Stimulated activated CD8-positive, alpha-beta memory T cell treated with anti-CD3 and anti-CD28 coated beads, Interleukin-12 subunit alpha, Interleukin-12 subunit beta, amount 100 ng/mL, for 24 hours (primary cell): ENCODE data around the gene DCLRE1A.

Experiments used
- DNase-seq: peaks from one replicate; pipeline ENCODE4 v3.0.0-alpha.2; 2020; ENCODE audit errors: extremely low read depth

The DCLRE1A gene

DNA sequence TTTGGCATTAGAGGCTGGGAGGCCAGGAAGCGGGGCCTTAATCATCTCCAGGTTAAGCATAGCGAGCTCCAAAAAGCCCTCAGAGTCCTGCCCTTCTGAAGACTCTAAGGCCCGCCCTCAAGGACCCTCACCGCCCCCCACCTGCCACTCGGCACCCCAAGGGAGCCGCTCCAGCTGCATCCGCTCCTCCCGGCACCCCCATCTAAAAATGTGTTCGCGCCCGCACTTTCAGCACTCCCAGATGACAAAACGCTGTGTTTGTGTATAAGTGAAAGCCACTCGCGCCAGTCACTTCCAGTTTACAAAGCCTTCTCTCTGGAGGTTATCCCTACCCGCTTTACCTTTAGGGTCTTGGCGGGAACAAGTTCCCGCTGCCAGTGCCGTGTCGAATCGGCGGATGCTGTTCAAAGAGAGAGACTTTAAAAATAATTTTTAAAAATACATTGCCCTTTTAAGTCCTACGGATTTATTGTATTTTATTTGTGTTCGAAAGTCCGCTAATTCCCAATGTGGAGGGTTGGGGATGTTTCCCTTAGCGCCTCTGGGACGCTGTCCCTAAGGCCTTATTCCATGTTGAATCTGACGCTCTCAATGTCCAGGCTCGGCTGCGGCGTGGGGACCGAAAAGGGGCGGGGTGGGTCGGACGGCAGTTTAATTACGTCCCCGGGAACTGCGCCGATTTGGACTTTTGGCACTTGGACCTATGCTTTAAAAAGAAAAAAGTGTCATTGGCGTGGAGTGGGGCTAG, at the start of gene DCLRE1A, which contains the start of gene NHLRC2:
TSS of gene DCLRE1A (minus strand) at position 70 of the 748 bp plus-strand sequence. CDS start 900 bp downstream, outside the sequence.
TSS of gene NHLRC2 (plus strand) at position 649 of the 748 bp plus-strand sequence. CDS start 212 bp downstream, outside the sequence.
- DNase-seq: peak; percentile 32

DNA sequence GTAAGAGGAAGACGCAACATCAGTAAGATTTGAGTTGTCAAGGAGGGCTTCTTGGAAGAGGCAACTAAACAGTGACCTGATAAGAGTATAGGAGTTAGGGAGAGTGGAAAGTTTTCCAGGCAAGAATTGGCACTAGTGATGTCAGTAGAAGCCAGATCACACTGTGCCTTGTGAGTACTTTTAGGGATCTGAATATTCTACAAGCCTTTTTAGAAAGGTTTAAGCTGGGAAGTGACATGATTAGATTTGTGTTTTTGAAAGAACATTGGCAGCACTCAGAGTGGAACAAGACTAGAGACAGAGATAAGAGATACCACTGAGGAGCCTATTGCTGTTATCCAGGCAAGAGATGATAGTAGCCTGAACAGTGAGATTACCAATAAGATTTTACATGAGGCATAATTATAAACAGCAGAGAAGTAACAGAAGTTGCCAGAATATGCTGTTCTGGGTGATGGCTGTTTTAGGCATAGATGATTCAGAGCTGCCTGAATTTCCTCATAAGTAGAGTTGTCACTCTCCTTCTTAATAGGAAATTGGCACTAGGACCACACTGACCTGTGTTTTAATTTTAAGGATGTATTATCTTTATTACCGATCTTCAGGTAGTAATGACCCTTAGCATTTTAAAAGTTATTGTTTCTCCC, 46.2 kb upstream of the DCLRE1A start:
- DNase-seq: no peak

DNA sequence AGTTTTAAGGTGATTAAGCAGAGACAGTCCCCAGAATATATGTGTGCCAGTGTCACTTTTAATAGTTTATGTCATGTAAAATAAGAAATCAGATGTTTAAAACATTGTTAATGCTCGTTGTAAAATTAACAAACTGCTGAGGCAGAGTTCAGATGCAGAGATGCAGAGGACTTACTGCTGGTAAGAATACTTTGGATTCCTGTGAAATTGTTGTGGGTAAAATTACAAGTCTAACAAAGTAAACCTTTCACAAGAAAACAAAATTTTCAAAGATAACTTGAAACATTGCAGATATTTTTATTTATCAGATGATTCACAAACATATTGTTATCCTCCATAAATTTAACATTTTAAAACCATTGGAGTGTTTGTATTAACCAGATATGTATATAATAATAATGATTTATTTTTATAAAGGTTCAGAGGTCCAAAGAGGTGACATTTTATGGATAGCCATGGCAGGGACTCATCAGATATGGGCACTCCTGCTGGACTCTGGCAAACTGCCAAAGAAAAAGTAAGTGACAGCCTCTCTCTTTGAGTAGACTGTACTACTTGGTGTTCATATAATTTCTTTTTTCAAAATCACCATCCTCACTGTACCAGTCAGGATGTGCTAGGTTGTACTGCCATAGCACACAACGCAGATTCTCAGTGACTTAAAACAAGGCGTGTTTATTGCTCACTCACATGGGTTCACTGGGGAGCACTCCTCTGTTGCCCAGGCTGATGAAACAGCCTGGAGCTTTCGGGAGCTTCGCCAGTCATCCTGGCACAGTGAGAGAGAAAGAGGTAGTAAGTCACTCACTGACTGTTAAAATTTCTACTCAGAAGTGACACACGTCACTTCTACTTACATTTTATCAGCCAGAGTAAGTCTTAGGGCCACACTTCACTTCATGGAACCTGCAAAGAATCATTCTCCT, 44.1 kb upstream of the DCLRE1A start:
- DNase-seq: no peak

DNA sequence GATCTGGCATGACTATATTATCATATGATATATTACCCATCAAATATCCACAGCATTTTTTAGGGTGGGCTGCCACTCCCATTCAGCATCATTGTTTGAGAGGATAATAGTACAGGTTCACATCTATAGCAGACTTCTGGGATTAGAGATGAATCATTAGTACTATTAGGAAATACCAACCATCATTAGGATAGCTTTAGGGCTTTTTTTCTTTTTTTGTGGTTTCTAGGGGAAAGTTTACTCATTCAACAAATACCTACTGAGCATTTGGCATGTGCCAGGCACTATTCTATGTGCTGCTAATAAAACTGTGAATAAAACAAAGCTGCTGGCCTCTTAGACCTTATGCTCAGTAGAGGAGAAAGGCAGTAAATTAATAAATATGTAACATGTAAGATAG, 41.1 kb upstream of the DCLRE1A start:
- no peak for DNase-seq

DNA sequence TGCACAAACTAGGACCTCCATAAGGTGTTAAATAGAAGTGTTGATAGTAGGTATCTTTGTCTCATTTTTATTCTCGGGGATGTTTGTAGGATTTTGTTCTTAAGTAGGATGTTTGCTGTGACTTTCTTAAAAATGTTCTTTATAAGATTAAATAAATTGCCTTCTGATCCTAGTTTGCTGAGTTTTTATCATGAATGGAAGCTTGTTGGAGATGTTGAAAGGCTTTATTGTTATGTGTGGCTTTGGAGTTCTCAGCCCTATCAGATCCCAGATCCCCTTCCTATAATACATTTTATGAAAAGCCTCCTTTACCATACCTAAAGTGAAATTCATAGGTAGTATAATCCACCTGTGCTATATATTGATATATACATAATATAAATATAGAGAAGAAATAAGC, 40.7 kb upstream of the DCLRE1A start:
- no peak for DNase-seq

DNA sequence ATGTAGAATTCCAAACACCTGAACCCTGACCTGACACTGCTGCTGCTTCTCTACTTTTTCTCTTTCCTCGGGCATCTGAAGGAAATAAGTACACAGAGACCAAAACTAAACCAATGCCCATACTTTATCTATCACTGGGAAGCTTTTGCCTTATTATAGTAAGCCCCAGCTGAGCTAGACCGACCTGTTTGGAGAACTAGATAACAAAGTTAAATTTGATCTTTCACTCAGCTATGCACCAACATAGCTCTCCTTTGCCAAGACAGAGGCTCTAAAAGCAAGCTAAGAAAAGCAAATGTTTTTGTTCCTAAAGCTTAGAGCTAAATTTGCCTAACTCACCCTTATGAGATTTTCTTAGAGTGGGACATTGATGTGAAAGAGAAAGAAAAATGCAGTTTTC, 39.7 kb upstream of the DCLRE1A start:
- DNase-seq: no peak

DNA sequence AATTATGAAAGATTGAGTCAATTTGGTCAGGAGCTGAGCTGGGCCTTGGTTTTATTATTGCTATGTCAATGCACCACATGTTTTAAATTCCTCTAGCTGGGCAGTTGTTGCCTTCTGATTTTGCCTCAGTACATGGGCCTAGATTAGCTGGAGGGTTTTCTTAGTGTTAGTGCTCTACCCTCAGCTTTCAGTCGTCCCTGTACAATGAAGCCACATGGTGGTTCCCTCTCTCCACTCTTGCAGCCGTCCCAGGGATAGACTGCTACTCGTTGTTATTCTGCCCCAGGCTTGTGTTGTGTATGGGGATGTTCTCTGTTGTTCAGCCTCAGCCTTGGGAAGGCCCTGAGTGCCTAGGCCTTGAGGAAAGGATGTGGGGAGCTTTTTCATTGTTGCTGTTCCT, 37.6 kb upstream of the DCLRE1A start:
- no peak for DNase-seq

DNA sequence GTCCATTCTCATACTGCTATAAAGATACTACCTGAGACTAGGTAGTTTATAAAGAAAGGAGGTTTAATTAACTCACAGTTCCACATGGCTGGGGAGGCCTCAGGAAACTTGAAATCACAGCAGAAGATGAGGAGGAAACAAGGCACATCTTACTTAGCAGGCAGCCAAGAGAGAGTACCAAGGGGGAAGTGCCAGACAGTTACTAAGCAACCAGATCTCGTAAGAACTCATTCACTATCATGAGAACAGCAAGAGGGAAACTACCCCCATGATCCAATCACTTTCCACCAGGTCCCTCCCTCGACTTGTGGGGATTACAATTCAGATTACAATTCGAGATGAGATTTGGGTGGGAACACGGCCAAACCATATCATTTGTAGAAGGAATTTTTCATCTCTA, 36.9 kb upstream of the DCLRE1A start:
- DNase-seq: no peak

DNA sequence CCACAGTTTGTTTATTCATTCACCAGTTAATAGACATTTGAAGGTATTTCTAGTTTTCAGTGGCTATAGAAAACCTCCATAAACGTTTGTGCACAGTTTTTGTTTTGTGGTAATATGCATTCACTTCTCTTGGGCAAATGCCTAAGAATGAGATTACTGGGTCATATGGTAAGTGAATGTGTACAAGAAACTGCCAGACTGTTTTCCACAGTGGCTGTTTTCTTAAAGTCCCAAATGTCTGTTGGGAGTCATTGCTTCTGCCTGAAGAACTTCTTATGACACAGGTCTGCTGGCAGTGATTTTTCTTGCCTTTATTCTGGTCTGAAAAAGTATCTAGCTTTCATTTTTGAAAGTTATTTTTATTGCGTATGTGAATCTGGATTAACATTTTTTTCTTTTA, 36.0 kb upstream of the DCLRE1A start:
- no peak for DNase-seq

DNA sequence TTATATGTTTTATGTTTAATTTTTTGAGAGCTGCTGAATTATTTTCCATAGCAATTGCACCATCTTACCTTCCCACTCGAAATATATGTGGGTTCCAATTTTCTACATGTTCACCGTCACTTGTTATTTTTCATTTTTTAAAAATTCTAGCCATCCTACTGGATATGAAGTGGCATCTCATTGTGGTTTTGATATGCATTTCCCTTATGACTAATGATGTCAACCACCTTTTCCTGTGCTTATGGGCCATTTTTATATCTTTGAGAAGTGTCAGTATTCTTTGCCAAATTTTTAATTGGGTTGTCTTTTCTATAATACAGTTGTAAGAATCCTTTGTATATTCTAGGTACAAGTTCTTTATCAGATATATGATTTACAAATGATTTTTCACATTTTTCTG, 28.4 kb upstream of the DCLRE1A start:
- DNase-seq: no peak

DNA sequence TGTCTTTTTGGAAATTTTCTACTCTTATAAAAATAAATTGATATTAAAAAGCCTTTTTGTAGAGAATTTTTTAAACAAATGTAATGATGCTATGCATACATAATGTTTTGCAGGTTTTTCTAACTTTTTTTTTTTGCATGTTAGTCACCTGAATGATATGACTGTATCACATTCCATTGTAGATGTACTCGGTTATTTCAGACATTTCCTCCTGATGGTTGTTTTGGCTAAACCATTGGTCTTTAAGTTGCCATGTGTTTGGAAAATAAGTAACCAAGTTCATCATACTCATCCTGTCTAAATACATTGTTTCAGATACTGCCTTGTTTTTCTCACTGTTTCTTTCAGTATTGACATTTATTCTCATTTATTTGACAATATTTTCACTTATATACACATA, 26.4 kb upstream of the DCLRE1A start:
- no peak for DNase-seq

DNA sequence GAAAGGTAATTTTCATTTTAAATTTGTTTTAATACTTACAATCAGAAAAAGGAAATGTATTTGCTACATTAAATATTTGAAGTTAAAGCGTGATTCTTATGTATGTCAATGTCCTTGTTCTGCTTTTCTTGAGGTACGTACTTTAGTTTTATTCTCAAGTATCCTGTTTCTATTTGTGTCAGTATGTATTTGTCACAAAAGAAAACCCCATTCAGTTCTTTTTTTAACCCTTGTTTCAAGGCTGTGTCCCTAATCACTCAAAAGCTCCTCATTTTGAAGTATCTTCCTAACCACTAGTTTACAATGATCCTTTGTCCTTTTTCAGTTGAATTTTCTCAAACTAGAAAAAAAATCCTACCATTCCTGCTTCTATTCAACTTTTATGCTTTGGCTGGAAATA, 25.8 kb upstream of the DCLRE1A start:
- DNase-seq: no peak

DNA sequence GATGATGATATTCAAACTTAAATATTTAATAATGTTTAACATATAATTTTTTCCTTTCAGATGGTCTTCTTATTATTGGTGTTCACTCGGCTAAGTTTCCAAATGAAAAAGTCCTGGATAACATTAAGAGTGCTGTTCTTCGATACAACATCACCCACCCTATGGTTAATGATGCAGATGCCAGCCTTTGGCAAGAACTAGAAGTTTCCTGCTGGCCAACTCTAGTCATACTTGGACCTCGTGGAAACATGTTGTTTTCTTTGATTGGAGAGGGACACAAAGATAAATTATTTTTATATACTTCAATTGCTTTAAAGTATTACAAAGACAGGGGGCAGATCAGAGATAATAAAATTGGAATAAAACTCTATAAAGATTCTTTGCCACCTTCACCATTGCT, 22.6 kb upstream of the DCLRE1A start:
- no peak for DNase-seq

DNA sequence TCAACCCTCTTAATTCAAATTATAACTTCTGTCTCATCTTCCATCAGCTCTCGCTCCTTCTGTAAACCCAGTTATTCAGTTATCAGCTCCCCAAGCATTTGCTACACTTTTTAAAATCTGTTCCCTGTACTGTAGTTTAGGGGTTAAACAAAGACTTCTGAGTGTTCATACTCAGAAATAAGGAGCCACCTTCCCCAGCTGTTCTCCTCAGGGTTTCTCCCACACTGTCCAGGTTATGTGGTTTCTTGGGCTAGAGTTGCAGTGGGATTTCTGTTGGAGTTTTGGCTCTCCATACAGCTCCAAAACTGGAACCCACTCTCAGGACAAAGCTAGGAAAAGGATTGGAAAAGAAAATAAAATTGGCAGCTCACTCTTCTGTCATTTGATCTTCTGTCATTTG, 21.3 kb upstream of the DCLRE1A start:
- DNase-seq: no peak

DNA sequence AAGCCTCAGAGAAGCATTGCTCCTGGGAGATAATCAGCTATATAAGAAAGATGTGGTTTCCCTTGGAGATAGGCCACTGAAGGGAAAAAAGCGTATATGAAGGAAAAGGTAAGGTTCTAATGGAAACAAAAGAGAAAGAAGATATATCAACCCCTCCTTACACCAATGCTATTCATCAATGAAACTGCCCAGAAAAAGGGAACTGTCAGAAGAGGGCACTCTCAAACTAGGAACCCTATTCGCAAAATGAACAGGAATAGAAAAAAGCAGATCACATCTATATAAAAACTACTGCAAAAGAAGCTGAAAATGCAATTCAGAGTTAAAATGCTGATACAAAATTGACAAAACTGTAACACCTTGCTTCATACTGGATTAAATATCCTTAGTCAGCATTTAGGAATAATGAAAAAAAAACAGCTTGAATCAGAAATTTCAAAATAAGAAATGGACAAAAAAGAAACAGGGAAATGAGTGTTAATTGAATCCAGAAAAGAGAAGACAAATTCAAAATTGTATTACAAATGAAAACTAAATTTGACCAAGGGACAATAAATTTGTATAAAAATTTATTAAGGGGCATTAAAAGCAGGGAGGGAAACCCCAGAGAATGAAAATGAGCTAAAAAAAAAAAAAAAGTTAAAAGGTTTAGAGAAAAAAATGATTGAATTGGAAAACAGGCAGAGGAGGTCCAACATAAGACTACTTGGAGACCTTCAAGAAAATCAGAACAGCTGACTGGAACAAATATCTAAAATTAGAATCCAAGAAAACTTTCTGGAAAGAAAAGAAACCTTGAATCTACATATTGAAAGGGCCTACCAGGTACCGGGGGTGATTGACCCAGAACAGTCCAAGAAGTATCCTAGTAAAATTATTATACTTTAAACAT, 18.5 kb upstream of the DCLRE1A start:
- DNase-seq: no peak

DNA sequence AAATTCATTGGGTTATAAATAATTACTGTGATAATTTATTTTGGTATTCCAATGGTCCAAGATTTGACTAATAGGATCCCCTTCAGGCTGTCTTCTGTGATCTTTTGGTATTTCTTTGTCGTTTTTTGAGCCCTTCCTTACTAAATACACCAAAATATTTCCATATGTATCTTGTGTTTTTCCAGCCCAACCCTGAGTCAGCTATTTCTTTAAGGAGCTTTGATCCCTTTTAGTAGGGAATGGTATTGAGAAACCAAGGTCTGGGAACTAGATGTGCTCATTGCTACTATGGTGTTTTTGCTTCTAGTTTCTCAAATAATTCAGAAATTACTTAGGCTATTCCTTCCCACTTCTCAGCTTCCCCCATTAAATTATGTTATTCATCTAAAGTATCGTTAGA, 15.9 kb upstream of the DCLRE1A start:
- DNase-seq: no peak

DNA sequence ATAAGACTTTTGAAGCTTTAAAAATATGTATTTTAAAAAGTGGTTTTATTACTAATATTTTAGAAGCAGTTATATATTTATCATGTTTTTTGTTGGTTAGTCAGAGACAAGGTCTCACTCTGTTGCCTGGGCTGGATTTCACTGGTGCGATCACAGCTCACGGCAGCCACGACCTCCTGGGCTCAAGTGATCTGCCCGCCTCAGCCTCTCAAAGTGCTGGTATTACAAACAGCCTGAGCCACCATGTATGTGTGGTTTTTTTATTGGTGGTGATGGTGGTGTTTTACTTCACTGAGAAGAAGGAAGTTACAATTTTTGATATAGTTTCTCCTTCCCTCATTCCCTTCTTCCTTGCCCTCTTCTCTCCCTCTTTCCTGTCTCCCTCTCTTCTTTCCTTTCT, 14.0 kb upstream of the DCLRE1A start:
- no peak for DNase-seq

DNA sequence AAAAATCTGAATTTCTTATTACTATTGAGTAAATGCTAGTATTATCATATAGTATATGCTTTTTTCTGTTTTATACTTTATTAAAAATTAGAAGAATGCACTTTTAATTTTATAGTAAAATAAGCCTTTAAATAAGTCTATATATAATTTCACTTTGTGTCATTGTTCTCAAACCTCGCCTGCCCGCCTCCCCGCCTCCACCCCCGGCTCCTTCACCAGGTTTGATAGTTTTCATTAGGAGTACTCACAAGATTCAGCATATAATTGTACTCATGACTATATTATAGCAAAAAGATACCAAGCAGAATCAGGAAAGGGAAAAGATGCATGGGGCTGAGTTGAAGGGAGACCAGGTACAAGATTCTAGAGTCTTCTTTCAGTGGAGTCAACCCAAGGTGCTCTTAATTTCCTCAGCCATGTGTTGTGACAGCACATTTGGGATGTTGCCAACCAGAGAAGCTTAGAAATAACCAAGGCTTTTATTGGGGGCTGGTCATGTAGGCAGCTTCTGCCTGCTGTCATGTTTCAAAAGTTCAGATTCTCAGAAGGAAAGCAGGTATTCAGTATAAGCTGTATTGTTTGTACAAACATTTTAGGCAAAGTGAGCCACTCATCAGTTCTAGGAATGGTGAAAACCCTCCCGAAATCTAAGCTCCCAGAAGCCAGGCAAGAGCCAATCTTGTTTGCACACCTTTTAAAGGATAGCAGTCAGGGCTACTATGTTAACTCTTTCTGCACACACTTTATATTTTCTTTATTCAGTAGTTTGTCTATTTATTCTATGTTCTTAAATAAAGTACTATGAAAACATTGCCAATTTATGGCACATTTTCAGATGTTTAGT, 12.9 kb upstream of the DCLRE1A start:
- no peak for DNase-seq

DNA sequence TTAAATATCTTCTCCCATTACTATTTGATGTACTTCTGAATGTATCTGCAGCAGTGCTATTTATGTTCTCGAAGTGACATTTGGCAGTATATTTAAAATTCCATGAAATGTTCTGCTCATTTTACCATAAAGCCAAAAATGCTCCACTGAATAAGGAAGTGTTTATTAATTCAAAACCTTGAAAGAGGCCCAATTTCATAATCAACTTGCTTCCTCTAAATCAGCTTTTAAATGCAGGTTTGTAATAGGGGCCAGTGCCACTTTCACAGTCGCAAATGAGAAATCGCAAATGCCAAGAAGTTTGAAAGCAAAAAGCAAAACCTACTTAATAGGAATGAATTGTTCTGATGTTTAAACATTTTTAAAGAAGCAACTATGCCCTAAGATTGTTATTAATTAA, 12.0 kb upstream of the DCLRE1A start:
- DNase-seq: no peak

DNA sequence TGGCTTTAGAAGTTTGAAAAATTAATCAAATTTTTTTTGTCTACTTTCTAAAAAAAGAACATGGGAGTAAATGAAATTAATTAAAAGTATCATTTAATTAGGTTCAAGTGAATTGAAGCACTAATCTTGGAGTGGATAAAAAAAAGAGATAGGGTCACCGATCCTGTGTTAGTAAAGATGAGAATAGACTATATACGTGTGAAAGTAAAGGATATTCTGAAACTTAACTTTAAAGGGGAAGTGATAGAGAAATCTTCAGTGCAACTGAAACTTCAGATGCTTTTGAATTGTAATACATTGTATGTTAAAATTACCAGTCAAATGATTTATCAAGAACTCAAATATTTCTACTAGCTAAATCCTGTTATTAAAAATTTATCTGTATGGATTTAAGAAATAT, 5.4 kb upstream of the DCLRE1A start:
- DNase-seq: no peak
